Stimulated activated naive CD8-positive, alpha-beta T cell treated with anti-CD3 and anti-CD28 coated beads, Interleukin-15, Interleukin-2, amounts not matched to agents 100 U/mL and 50 U/mL, for 24 hours (primary cell): Measurements from ENCODE around the gene SOCS3.

Source experiments
- ATAC-seq: fragments of 150-1000 bp; cut with Tn5 transposase; one replicate; pipeline ENCODE4 v1.10.0; 2021
- DNase-seq: peaks from one replicate; pipeline ENCODE4 v3.0.0; 2021

Gene SOCS3

DNA sequence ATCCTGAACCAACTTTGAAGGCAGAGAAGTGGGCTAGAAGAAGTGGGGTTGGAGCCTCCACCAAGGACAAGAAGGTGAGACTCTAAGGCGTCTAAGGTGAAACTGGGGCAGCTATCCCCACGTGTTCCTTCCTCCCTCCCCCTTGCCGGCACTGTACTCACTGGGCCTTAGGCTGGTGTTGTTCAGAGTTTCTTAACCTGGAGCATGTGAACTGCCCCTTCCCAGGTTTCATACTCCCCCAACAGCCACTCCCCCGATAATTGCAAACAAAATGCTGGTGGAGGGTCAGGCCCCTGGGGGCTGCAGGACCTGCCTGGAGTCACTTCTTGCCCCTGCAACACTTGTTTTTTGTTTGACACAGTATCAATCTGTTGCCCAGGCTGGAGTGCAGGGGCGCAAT lies 7.3 kb upstream of the SOCS3 start:
- DNase-seq, result no peak
- ATAC-seq, result no peak

- no peak for ATAC-seq
- DNase-seq, result no peak
Measured at GRCh38 chr17:78366109-78366848, 6.4 kb upstream of the SOCS3 start.

GRCh38 chr17:78365561-78366108 lies 5.8 kb upstream of the SOCS3 start:
- no peak for ATAC-seq
- no peak for DNase-seq

- DNase-seq (peak; percentile 68), ATAC-seq (peak; percentile 9)
Measured at GRCh38 chr17:78364436-78365281, 4.8 kb upstream of the SOCS3 start.

DNA sequence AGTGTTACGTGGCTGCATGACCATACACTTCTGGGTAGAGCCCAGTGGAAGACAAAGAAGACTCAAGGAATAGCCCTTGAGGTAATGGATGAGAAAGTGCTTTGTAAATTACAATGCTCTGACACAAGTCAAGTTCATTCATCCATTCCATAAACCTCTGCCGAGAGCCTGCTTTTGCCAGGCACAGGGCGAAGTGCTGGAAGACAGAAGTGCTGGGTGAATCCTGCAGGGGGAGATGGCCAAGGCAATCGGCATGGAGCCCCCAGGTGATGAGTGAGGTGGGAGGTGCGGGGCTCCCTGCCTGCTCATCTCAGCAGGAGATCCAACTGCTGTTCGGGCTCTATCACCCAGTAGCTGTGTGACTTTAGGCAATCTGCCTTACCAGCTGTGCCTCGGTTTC lies 2.8 kb upstream of the SOCS3 start:
- ATAC-seq, result no peak
- no peak for DNase-seq

- ATAC-seq (no peak), DNase-seq (no peak)
Measured at GRCh38 chr17:78362232-78362631, 2.4 kb upstream of the SOCS3 start.

DNA sequence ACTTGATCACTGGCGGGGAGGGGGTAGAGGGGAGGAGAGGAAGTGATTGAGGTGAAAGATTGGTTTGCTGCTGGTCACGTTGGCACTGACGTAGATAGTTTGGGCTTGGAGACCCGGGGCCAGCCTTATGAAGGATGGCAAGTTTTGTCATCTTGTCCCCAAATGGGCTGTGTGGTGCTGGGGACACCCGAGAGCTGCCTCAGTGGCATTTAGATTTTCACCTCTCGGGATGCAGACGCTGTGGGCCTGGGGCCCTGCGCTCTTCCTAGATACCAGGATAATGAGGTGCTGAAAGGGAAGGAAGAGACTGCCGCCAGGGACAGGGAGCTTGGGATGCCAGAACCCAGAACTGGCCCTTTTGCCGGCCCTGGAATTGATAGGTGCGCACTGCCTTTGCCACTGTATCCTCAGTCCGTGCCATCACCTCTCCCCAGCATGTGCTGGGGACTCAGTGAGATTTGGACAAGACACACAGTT lies 1.4 kb upstream of the SOCS3 start:
- ATAC-seq (no peak), DNase-seq (no peak)

GRCh38 chr17:78360371-78361224 lies 721 bp upstream of the SOCS3 start:
- peak; percentile 99 for DNase-seq

DNA sequence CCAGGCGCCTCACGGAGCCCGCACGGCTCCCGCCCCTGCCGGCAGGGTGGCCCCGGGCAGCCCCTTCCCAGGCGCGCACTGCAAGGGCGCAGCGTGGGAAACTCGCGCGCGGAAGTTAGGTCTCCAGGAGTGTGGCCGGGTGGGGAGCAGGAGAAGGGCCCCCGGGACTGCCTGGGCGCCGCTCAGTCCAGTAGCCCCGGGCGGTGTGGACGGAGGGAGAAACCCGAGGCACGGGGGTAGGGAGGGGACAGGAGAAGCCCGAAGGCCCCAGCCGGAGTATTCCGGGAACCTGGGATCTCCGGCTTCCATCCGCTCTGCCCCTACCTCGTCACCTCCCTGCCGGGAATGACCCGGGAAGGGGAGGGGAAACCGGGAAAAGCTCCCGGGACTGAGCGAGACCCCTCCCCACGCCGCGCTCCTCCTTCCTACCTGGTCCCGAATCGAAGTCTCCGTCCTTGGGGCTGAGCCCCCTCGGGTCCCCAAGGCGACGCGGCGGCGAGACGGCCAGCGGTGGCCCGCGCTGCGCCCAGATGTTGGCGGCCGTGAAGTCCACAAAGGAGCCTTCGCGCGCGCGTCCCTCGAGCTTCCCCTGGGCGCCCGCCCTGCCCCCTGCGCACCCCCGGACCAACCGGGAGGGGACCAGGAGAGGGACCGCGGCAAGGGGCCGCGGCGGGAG lies 418 bp downstream of the SOCS3 start:
- no peak for ATAC-seq
- DNase-seq, result peak; percentile 51

More at GRCh38 chr17:78360371-78361224, 721 bp upstream of the SOCS3 start:
- ATAC-seq, result peak; percentile 40

- DNase-seq, result peak; percentile 43
Measured at GRCh38 chr17:78358538-78359320, 1.1 kb downstream of the SOCS3 start.

GRCh38 chr17:78357672-78358537 lies 2.0 kb downstream of the SOCS3 start:
- DNase-seq, result peak; percentile 32
- ATAC-seq, result no peak

More at GRCh38 chr17:78358538-78359320, 1.1 kb downstream of the SOCS3 start:
- no peak for ATAC-seq

DNA sequence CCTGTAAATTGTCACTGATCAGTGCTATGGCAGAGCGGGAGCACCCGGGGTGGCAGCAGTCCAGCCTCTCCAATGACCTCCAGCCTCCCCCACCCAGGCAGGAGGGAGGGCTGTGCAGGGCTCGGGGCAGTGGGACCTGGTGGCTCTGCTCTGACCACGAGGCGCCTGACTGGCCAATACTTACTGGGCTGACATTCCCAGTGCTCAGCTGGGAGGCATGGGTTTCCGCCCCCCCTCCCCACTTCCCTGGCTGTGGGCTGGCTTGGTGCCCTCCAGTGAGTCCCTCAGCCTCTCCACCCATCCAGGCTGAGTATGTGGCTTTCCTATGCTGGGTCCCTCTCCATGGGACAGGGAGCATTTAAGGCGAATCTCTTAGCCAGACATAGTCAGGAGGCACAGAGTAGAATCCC lies 2.7 kb downstream of the SOCS3 start:
- peak; percentile 25 for DNase-seq
- no peak for ATAC-seq

DNA sequence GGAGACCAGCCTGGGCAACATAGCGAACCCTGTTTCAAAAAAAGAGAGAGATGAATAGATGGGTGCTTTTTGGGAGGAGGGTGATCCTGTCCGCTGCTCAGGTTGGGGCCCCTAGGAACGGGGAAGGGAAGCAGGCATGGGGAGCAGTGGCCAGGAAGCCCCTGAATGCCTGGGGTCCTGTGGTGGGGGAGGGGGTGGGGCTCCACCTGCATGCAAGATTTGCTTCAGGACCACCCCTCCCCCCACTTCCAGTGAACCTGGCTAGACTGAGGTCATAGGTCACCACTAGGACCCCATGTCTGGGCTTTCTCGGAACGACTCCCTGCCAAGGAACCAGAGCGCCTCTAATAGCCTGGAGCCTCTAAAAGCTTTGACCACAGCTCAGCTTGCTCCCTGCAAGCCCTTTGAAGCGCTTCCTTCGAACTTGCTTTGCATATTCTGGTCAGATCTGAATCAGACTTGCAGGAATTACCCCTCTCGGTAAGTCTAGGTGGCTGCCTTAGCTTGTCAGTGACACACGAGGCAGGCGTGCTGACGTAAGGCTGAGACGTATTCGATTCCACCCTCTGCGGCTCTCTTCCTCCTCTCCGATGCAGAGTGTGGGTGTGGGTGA lies 3.7 kb downstream of the SOCS3 start:
- ATAC-seq (peak; percentile 72), DNase-seq (peak; percentile 88)

- DNase-seq (no peak), ATAC-seq (no peak)
Measured at GRCh38 chr17:78355701-78356100, 4.2 kb downstream of the SOCS3 start.

- DNase-seq (peak; percentile 44), ATAC-seq (no peak)
Measured at GRCh38 chr17:78355045-78355641, 4.7 kb downstream of the SOCS3 start.

DNA sequence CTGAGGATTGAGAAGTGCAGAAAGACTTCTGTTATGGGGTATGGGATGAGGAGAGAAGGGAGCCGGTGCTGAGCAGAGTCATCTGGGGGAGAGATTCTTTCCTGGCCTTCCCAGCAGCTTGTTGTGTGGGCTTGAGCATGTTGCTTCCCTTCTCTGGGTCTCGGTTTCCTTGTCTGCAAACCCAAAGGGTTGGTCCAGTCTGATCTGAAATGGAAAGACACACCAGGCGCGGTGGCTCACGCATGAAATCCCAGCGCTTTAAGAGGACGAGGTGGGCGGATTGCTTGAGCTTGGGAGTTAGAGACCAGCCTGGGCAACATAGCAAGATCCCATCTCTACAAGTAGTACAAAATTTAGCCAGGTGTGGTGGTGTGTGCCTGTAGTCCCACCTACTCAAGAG lies 6.0 kb downstream of the SOCS3 start:
- DNase-seq (no peak), ATAC-seq (no peak)

DNA sequence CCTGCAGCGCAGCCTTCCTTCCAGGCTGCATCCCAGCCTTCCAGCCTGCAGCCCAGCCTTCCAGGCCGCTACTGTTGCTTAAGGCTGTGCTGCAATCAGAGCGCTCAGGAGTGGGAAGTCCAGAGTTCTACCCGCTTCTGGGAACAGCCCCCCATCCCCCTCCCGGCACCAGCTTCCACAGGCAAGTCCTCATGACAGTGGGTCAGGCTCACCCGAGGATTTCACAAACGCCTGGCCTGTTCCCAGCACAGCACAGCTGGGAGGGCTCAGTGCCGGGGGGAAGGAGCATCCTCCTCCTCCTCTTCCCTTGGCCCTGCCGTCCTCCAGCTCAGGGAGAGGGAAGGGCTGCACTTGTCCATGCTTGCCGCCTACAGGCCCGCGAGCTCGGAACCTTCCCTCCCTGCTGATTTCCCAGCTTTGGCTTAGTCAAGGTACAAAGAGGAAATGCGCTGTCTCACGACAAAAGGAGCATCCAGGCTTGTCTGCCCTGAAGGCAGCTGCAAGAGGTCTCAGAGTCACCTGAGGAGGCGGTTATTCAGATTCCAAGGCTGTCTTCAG lies 8.3 kb downstream of the SOCS3 start:
- DNase-seq (no peak), ATAC-seq (no peak)

- ATAC-seq, result no peak
Measured at GRCh38 chr17:78349891-78350642, 9.8 kb downstream of the SOCS3 start.

More at GRCh38 chr17:78349891-78350642, 9.8 kb downstream of the SOCS3 start:
- DNase-seq, result no peak
